ENCODE results near the gene UPK1B. TPM values are rescaled to one million over a fixed set of nuclear protein-coding genes. Genes with fewer than 3 reads are reported as not detected.
"Not testable (repeated sequence)": the region's sequence is repeated elsewhere in the genome, so short reads cannot be mapped to it uniquely, and the experiment has no call there.

The UPK1B gene
- total RNA-seq, 4 donors from 2014 or later = not detected

DNA sequence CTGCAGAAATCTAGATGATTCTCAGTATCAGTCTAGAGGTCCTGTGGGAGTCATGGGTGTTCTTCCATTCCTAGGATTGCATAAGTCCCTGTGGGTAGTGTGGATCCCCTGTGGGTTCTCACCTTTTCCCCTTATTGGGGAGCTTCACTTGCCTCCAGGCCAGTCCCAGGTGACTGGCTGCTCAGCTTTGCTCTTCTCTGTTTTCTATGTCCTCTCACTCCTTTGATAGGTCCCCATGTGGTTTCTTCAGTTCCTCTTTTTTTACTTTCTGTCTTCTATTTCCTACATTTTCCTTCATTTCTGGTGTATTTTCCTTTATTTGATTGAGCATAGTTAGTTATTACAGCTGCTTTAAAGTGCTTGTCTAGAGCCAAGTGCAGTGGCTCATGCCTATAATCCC lies 16.5 kb upstream of the UPK1B start:
- Histone ChIP-seq H3K9me3 (peaks cover 0 to 3% (median 0%) of the 10 kb centered on the region in 4 donors), H3K4me1 (no peaks in the 10 kb centered on the region), H3K36me3 (no peaks in the 10 kb centered on the region), H3K27ac (no peak overlapping the region), H3K27me3 (no peaks in the 10 kb centered on the region), H3K4me3 (no peak overlapping the region)
- no peak for DNase-seq
- TF ChIP-seq POLR2A (IDR thresholded peaks at IDR 0.05) = no peak
- TF ChIP-seq, protein P1, sequence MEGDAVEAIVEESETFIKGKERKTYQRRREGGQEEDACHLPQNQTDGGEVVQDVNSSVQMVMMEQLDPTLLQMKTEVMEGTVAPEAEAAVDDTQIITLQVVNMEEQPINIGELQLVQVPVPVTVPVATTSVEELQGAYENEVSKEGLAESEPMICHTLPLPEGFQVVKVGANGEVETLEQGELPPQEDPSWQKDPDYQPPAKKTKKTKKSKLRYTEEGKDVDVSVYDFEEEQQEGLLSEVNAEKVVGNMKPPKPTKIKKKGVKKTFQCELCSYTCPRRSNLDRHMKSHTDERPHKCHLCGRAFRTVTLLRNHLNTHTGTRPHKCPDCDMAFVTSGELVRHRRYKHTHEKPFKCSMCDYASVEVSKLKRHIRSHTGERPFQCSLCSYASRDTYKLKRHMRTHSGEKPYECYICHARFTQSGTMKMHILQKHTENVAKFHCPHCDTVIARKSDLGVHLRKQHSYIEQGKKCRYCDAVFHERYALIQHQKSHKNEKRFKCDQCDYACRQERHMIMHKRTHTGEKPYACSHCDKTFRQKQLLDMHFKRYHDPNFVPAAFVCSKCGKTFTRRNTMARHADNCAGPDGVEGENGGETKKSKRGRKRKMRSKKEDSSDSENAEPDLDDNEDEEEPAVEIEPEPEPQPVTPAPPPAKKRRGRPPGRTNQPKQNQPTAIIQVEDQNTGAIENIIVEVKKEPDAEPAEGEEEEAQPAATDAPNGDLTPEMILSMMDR (IDR thresholded peaks at IDR 0.05) = no peak

DNA sequence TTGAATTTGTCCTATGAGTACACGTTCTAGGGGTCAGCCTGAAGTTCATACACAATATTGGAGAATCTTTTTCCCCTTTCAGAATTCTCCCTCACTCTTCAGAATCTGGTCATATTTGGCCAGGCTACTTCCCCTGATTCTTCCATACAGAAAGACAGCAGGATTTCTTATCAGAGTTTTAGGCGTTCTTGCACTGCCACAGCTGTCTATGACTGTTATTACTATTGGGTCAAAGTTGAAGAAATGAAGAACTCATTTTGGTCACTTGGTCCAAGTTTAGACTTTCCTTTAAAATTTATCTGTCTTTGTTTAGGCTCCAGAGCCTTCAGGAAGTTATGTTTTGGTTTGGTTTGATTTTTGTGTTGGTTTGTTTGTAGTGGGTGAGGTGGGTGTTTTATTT lies 15.4 kb upstream of the UPK1B start:
- TF ChIP-seq, protein P1 (IDR thresholded peaks at IDR 0.05) = no peak

DNA sequence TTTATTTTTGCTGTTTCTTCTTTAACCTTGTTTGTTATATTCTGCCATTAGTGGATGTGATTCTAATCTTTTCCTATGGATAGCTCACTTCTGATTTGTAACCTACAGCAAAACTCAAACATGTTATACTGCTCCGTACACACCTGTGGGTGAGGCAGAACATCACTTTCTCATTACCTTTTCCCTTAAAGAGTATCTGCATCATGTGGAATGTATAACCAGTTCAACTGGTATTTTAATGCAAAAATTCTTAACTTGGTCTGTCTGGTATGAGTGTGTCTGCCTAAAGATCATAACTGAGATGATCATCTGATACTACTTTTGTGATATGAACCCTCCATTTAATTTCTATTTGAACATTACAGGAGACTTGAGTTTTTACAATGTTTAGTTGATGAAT lies 13.0 kb upstream of the UPK1B start:
- Histone ChIP-seq H3K27ac (no peak overlapping the region), H3K4me1 (no peaks in the 10 kb centered on the region), H3K36me3 (no peaks in the 10 kb centered on the region), H3K9me3 (no peaks in the 10 kb centered on the region), H3K27me3 (no peaks in the 10 kb centered on the region), H3K4me3 (no peak overlapping the region)
- TF ChIP-seq, protein P1 (IDR thresholded peaks at IDR 0.05) = no peak
- no peak for TF ChIP-seq POLR2A (IDR thresholded peaks at IDR 0.05)
- DNase-seq = no peak

More for the DNA sequence above, 15.4 kb upstream of the UPK1B start:
- Histone ChIP-seq H3K27ac (no peak overlapping the region), H3K27me3 (no peaks in the 10 kb centered on the region), H3K9me3 (peaks cover 0 to 3% (median 0%) of the 10 kb centered on the region in 4 donors), H3K36me3 (no peaks in the 10 kb centered on the region), H3K4me3 (no peak overlapping the region), H3K4me1 (no peaks in the 10 kb centered on the region)
- DNase-seq = no peak

DNA sequence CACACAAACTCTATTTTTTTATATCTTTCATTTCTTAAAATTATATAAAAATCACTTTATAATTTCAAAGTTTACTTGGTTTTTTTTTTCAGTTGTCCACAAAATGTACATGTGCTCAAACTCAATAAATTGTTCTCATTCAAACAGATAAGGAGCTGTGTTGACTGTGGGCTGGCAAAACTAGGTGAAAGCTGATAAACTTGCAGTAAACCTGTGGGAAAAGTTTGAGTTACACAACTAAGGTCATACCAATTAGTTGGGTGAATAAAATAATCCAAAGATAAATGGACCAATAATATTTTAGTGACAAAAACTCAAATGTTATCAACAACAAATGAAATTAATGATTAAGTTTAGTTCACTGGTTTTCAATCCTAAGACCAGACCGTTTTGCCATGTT lies 12.6 kb upstream of the UPK1B start:
- no peaks in the 10 kb centered on the region for H3K36me3 ChIP-seq
- no peak for DNase-seq
- no peaks in the 10 kb centered on the region for H3K9me3 ChIP-seq
- H3K27ac ChIP-seq = no peak overlapping the region
- H3K4me1 ChIP-seq = no peaks in the 10 kb centered on the region
- no peak overlapping the region for H3K4me3 ChIP-seq
- no peaks in the 10 kb centered on the region for H3K27me3 ChIP-seq
- TF ChIP-seq, protein P1 (IDR thresholded peaks at IDR 0.05) = no peak
- TF ChIP-seq POLR2A (IDR thresholded peaks at IDR 0.05) = no peak

DNA sequence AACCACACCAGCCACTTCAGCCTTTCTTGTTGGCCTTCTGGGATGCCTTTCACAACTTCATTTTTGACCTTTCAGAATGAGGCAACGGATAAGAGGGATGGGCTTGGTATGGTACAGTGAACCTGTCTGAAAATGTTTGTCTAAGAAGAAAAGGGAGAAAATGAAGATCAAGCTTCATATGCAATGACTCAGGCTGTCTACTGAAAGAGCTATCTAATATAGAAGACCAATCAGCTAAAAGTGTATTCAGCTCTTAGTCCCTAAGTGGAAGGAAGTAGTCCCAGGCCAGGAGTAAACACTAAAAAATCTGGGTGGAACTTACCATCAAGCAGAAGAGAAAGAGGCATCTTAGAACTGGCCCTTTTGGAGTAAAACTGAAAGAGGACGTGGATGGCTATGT lies 12.2 kb upstream of the UPK1B start:
- TF ChIP-seq, protein P1 (IDR thresholded peaks at IDR 0.05) = no peak
- no peak for TF ChIP-seq POLR2A (IDR thresholded peaks at IDR 0.05)
- H3K9me3 ChIP-seq = no peaks in the 10 kb centered on the region
- H3K36me3 ChIP-seq = no peaks in the 10 kb centered on the region
- H3K27ac ChIP-seq = no peak overlapping the region
- no peaks in the 10 kb centered on the region for H3K27me3 ChIP-seq
- DNase-seq = no peak
- no peak overlapping the region for H3K4me3 ChIP-seq
- no peaks in the 10 kb centered on the region for H3K4me1 ChIP-seq

DNA sequence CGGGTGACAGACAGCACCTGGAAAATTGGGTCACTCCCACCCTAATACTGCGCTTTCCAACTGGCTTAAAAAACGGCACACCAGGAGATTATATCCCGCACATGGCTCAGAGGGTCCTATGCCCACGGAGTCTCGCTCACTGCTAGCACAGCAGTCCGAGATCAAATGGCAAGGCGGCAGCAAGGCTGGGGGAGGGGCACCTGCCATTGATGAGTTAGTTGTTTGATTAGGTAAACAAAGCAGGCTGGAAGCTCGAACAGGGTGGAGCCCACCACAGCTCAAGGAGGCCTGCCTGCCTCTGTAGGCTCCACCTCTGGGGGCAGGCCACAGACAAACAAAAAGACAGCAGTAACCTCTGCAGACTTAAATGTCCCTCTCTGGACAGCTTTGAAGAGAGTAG lies 8.7 kb upstream of the UPK1B start:
- not testable (repeated sequence) for H3K4me3 ChIP-seq, H3K27ac ChIP-seq, DNase-seq, H3K27me3 ChIP-seq, H3K36me3 ChIP-seq, H3K9me3 ChIP-seq, H3K4me1 ChIP-seq

Data from Peyer's patch (tissue), 4 donors.